GM13977 (cell line): ENCODE measurements around the gene CYB5D1.

ENCODE experiments used
- DNase-seq: peaks from one replicate; pipeline ENCODE4 v3.0.0; 2012; ENCODE audit warnings: low spot score
- in situ Hi-C: fragments of 300-500 bp; cut with MboI; formaldehyde crosslinking; loops from one replicate; pipeline ENCODE4 v1.12.0; 2022; ENCODE audit warnings: low sequenced_read_pairs, low pct_unique_long_range_greater_than_20kb, mixed read lengths, inconsistent platforms; ENCODE audit not compliant: unreplicated experiment
- TF ChIP-seq, protein P1 (sequence below): IDR thresholded peaks from 2 replicates; pipeline ENCODE4 v1.5.1; 2012; ENCODE audit warnings: mild to moderate bottlenecking, control low read depth; ENCODE audit not compliant: insufficient read depth; ENCODE audit errors: extremely low read depth, missing control alignments

CYB5D1 gene

DNA sequence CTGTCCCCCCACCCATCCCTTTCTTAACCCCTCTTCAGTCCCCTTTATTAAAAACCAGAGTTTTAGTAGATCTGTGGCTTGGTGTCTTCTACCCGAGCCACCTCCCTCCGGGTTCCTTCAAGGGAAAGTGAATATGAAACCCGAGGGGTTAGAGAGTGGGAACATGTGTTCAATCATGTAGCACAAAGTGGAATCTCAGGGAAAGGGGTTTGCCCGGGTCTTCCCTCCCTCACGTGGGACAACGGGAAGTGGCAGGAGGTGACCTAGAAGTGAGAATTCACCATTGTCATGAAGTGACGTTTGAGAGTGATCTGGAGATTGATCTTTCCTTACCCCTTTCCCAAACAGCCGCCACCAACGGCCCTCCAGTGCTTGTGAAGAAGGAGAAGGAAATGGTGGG, 53.3 kb downstream of the CYB5D1 start:
- DNase-seq, result no peak
- TF ChIP-seq, protein P1, sequence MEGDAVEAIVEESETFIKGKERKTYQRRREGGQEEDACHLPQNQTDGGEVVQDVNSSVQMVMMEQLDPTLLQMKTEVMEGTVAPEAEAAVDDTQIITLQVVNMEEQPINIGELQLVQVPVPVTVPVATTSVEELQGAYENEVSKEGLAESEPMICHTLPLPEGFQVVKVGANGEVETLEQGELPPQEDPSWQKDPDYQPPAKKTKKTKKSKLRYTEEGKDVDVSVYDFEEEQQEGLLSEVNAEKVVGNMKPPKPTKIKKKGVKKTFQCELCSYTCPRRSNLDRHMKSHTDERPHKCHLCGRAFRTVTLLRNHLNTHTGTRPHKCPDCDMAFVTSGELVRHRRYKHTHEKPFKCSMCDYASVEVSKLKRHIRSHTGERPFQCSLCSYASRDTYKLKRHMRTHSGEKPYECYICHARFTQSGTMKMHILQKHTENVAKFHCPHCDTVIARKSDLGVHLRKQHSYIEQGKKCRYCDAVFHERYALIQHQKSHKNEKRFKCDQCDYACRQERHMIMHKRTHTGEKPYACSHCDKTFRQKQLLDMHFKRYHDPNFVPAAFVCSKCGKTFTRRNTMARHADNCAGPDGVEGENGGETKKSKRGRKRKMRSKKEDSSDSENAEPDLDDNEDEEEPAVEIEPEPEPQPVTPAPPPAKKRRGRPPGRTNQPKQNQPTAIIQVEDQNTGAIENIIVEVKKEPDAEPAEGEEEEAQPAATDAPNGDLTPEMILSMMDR, result no peak
- in situ Hi-C loops, result loop anchor here (10.0 kb wide), 1 partner anchor 74 kb away; no protein-coding TSS in a partner anchor
